Aorta (tissue), 5 donors: ENCODE results near the gene RAB8A. TPM values are rescaled to one million over a fixed set of nuclear protein-coding genes. Genes with fewer than 3 reads are reported as not detected.
"Not testable (repeated sequence)": the region's sequence is repeated elsewhere in the genome, so short reads cannot be mapped to it uniquely, and the experiment has no call there.

Source experiments
- ATAC-seq: fragments of 200-7000 bp; cut with Tn5 transposase; one replicate; pipeline ENCODE4 v1.9.1; 2022; ENCODE audit warnings: moderate library complexity; ENCODE audit not compliant: low FRiP score
- DNase-seq, 2 donors: peaks; one replicate each; pipeline ENCODE4 v3.0.0-alpha.2; 2020
- H3K27ac ChIP-seq, 2 donors: one replicate each; pipeline ENCODE4 v1.5.1; 2013; ENCODE audit warnings: low read length in 2 of 2, mild to moderate bottlenecking in 2 of 2, moderate library complexity in 2 of 2, control low read depth in 1 of 2, inconsistent platforms in 1 of 2, low read depth in 1 of 2
- H3K27me3 ChIP-seq, 2 donors: one replicate each; pipeline ENCODE4 v1.6.1; 2013; ENCODE audit warnings: control low read depth in 1 of 2, low read length in 1 of 2, mild to moderate bottlenecking in 1 of 2, moderate library complexity in 1 of 2; ENCODE audit not compliant: insufficient read depth in 2 of 2, control insufficient read depth in 1 of 2
- H3K36me3 ChIP-seq, 2 donors: one replicate each; pipeline ENCODE4 v1.6.1; 2013; ENCODE audit warnings: control low read depth in 1 of 2, low read length in 1 of 2, mild to moderate bottlenecking in 1 of 2; ENCODE audit not compliant: insufficient read depth in 2 of 2, control insufficient read depth in 1 of 2
- H3K4me1 ChIP-seq, 2 donors: one replicate each; pipeline ENCODE4 v1.6.1; 2013; ENCODE audit warnings: low read length in 2 of 2, control low read depth in 1 of 2, mild to moderate bottlenecking in 1 of 2, moderate library complexity in 1 of 2; ENCODE audit not compliant: insufficient read depth in 2 of 2, control insufficient read depth in 1 of 2
- H3K4me3 ChIP-seq, 2 donors: one replicate each; pipeline ENCODE4 v1.5.1; 2013; ENCODE audit warnings: low read length in 2 of 2, control low read depth in 1 of 2, mild to moderate bottlenecking in 1 of 2
- H3K9me3 ChIP-seq: one replicate; pipeline ENCODE4 v1.6.1; 2013; ENCODE audit warnings: mild to moderate bottlenecking, low read length; ENCODE audit not compliant: control insufficient read depth
- WGBS, 2 donors: extraction: QIAGEN DNeasy Blood & Tissue Kit; methylation state at CpG; one replicate each; pipeline ENCODE4 v1.1.7; 2013; 5-methylcytosine and 5-hydroxymethylcytosine counted together
- intact Hi-C, 2 donors: fragments of 100-400 bp; cut with DNase I; formaldehyde crosslinking; loops; one replicate each; pipeline versions ENCODE4 v1.14.2 to v1.15.0; 2022
- polyA plus RNA-seq, 2 donors: library from polyadenylated mRNA; stranded (reverse); fragments of 200-250 nt; gene quantifications; one replicate each; pipeline ENCODE4 v1.2.3, GENCODE V29; 2013
- total RNA-seq, 2 donors: library from RNA; stranded (reverse); fragmentation: NEBNext Ultra II Directional; extraction: Animal tissue kit (Norgen Biotek cat#: 25700); gene quantifications; one replicate each; pipeline ENCODE4 v1.2.1, GENCODE V29; 2021
- donor health status: healthy with polysubstance abuse.
- donor health status: Bipolar disorder and iron deficiency.
- donor health status: DM: no; HTN: no; CAD: no.
- donor health status: DM: no; HTN: no; CAD: no.
- donor health status: DM: yes; HTN: yes; CAD: no.

The RAB8A gene
- total and polyA plus RNA-seq, 4 donors, result 17.6 to 56.7 (median 40.8) TPM

DNA sequence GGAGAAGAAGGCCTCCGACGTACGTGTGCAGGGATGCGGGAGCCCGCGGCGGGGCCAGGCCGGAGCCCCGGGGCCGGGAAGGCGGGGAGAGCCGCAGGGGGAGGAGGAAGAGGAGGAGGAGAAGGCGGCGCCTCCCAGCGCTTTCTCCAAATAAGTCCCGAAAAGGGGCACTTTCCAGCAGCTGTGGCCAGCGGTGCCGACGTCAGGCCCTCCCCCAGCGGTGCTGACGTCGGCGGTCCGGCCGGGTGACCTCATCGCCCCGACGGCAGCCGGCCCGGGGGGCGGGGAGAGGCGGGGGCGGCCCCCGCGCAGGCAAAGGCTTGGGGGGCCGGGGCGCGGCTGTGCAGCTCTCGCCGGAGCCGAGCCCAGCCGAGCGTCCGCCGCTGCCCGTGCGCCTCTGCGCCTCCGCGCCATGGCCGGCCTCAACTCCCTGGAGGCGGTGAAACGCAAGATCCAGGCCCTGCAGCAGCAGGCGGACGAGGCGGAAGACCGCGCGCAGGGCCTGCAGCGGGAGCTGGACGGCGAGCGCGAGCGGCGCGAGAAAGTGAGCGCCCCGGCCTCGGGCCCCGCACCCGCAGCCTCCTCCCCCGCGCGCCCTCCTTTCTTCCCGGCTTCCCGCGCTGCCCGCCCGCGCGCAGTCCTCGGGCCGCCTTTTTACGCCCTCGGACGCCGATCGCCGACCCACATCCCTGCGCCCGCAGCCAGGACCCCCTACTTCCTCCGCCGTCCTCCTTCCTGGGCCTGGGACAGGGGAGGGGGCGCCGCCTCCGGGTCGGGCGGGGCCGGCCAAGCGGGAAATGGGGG, 35.3 kb upstream of the RAB8A start, which contains the start of gene TPM4:
Gene TPM4 (plus strand): TSS at position 342 of the 804 bp plus-strand sequence. CDS start 71 bp downstream, at position 413.
- H3K27ac ChIP-seq, result peak within 1 kb of the TSS; percentile 96 to 99
- peak; percentile 90 for ATAC-seq
- no peaks in the 10 kb centered on the region for H3K27me3 ChIP-seq
- H3K4me3 ChIP-seq, result peak within 1 kb of the TSS; percentile 91 to 92
- intact Hi-C loops, result no loop called here
- no peaks in the 10 kb centered on the region for H3K4me1 ChIP-seq
- WGBS, 2 donors, result 0 to 1% methylated on average over 76 to 101 of the region's 101 CpGs
- no peaks in the 10 kb centered on the region for H3K36me3 ChIP-seq
- DNase-seq, result peak; percentile 96 to 97
- H3K9me3 ChIP-seq, result no peaks in the 10 kb centered on the region

- no peaks in the 10 kb centered on the region for H3K9me3 ChIP-seq
- ATAC-seq, result peak; percentile 37
- H3K4me1 ChIP-seq, result no peaks in the 10 kb centered on the region
- intact Hi-C loops, result no loop called here
- no peaks in the 10 kb centered on the region for H3K27me3 ChIP-seq
- peak overlapping the region; percentile 91 to 92 for H3K4me3 ChIP-seq
- peaks cover 0 to 5% of the 10 kb centered on the region in 2 donors for H3K36me3 ChIP-seq
- peak overlapping the region; percentile 95 to 96 for H3K27ac ChIP-seq
- peak; percentile 83 to 86 for DNase-seq
- WGBS, 2 donors, result 0 to 1% methylated on average over 39 to 56 of the region's 56 CpGs
These were observed 34.6 kb upstream of the RAB8A start for GRCh38 chr19:16076958-16077611.

GRCh38 chr19:16077984-16078758, 33.5 kb upstream of the RAB8A start:
- H3K36me3 ChIP-seq, result peaks cover 0 to 8% of the 10 kb centered on the region in 2 donors
- intact Hi-C loops, result no loop called here
- no peaks in the 10 kb centered on the region for H3K4me1 ChIP-seq

GRCh38 chr19:16078759-16079707, 32.7 kb upstream of the RAB8A start:
- Histone ChIP-seq H3K27ac (peak overlapping the region; percentile 95 to 99), H3K4me3 (peak overlapping the region; percentile 42 to 92), H3K36me3 (peaks cover 1 to 9% of the 10 kb centered on the region in 2 donors), H3K27me3 (no peaks in the 10 kb centered on the region), H3K4me1 (no peaks in the 10 kb centered on the region), H3K9me3 (no peaks in the 10 kb centered on the region)
- ATAC-seq (peak; percentile 68), DNase-seq (peak; percentile 84 to 88)
- 1% methylated on average over 17 of the region's 17 CpGs for WGBS, 2 donors
- intact Hi-C loops, result no loop called here

More at GRCh38 chr19:16077984-16078758, 33.5 kb upstream of the RAB8A start:
- Histone ChIP-seq H3K4me3 (peak overlapping the region; percentile 54 to 92), H3K9me3 (no peaks in the 10 kb centered on the region), H3K27me3 (no peaks in the 10 kb centered on the region), H3K27ac (peak overlapping the region; percentile 95 to 99)
- DNase-seq (peak; percentile 55 to 73), ATAC-seq (peak; percentile 15)
- 3% methylated on average over 16 of the region's 16 CpGs for WGBS, 2 donors

DNA sequence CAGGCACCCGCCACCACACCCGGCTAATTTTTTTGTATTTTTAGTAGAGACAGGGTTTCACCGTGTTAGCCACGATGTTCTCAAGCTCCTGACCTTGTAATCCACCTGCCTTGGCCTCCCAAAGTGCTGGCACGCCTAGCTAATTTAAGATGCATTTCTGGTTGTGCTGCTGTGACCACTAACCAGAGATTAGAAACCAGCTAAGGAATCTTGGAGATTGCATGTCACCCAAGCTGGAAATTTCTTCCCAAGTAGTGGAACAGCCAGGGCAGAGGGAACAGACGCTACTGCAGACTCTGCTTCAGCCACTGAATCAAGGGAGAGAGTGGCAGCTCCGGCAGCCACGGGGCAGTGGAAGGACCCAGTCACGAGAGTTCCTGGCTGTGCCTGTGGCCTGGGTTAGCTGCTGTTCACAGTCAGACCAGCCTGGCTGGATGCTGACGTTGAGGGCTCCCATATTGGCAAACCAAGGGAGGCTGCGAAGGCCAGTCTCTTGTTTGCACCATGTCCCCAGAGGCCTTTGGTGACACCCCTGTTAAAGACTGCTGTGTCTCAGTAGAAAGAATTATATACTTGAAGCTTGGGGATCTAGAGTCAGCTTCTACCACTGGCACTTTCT, 27.5 kb upstream of the RAB8A start:
- no peak for DNase-seq
- peaks cover 9 to 31% of the 10 kb centered on the region in 2 donors for H3K36me3 ChIP-seq
- no peak overlapping the region for H3K4me3 ChIP-seq
- no peak for ATAC-seq
- H3K27me3 ChIP-seq, result no peaks in the 10 kb centered on the region
- intact Hi-C loops, result no loop called here
- no peaks in the 10 kb centered on the region for H3K9me3 ChIP-seq
- no peaks in the 10 kb centered on the region for H3K4me1 ChIP-seq
- H3K27ac ChIP-seq, result peak overlapping the region in 1 of 2 donors; percentile 1
- 70 to 76% methylated on average over 11 of the region's 11 CpGs for WGBS, 2 donors

DNA sequence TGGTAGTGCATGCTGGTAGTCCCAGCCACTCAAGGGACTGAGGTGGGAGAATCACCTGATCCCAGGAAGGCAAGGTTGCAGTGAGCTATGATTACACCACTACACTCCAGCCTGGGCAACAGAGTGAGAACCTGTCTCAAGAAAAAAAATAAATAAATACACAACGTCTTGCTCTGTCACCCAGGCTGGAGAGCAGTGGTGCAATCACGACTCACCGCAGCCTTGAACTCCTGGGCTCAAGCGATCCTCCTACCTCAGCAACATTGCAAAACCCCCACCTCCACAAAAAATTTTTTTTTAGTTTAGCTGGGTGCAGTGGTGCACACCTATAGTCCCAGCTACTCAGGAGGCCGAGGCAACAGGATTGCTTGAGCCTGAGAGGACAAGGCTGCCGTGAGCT, 26.6 kb upstream of the RAB8A start:
- intact Hi-C loops, result no loop called here
- Histone ChIP-seq H3K4me3 (no peak overlapping the region), H3K9me3 (no peaks in the 10 kb centered on the region), H3K4me1 (no peaks in the 10 kb centered on the region), H3K36me3 (peaks cover 9 to 32% of the 10 kb centered on the region in 2 donors), H3K27me3 (no peaks in the 10 kb centered on the region), H3K27ac (peak overlapping the region in 1 of 2 donors; percentile 8)
- 67 to 68% methylated on average over 6 of the region's 6 CpGs for WGBS, 2 donors
- ATAC-seq, result no peak
- DNase-seq, result no peak

- H3K4me1 ChIP-seq, DNase-seq, ATAC-seq, H3K9me3 ChIP-seq, H3K27me3 ChIP-seq, intact Hi-C loops, H3K4me3 ChIP-seq, H3K27ac ChIP-seq: not testable (repeated sequence)
- H3K36me3 ChIP-seq, result peaks cover 12 to 35% of the 10 kb centered on the region in 2 donors
- 75 to 76% methylated on average over 11 of the region's 11 CpGs for WGBS, 2 donors
These were observed 24.3 kb upstream of the RAB8A start for GRCh38 chr19:16087404-16087803.
